HG03108 (cell line): ENCODE data around the gene CARF.

Source experiments
- ATAC-seq: cut with Tn5 transposase; IDR thresholded peaks from one replicate; pipeline ENCODE4 v1.9.1; 2021; ENCODE audit warnings: moderate library complexity; ENCODE audit not compliant: unreplicated experiment

CARF gene

DNA sequence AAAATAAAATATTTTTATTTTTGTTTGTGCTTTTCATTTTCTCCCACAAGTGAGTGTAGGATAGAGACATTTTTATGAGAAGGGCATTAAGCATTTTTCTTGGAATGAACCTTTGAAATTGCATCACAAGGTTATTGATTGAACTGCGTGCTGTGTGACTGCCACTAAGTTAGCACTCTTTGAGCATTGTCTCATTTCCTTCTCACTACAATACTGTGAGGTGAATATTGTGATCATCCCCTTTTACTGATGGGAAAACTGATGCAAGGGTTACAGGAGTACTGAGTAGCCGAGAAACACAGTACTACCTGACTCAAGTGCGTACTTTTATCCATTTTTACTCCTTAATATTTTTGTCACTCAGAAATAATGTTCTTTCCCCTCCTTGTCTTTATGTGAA is 104.6 kb downstream of the CARF start:
- no peak for ATAC-seq

- ATAC-seq, result no peak
Measured at GRCh38 chr2:203018181-203018580, 106.1 kb downstream of the CARF start.

- ATAC-seq, result no peak
Measured at GRCh38 chr2:203019142-203019541, 107.1 kb downstream of the CARF start.

DNA sequence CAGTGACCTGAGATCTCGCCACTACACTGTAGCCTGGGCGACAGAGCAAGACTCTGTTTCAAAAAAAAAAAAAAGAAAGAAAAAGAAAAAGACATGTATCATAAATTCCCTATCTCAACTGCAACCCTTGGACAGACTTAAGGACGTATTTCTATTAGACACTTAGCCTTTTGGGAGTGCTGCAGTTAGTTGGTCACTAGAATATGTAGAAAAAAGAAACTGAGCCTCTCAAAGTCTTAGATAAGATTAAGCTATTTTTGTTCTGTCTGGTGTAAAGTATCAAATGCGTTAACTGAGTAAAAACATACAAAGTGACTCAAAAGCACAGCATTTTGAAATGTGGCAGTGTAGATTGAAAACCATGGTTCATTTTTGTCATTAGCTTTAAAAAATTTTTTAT is 109.9 kb downstream of the CARF start:
- ATAC-seq, result no peak

DNA sequence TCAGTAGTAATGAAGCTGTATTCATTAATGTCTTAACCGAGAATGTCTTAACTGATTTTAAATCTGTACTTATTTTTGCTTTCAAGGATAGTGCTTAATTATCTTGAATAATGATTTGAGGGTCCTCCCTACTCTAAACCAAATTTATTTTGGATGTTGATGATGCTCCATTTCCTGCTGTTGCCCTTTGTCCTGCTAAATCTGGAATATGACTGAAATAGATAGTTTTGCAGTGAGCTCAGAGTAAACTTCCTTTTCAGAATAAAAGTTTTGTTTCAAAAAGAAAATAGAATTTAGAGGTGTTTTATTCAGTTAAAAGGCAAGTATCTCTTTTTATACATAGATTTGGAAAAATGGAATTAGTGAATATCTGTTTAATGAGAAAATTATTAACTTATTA is 110.7 kb downstream of the CARF start:
- no peak for ATAC-seq

GRCh38 chr2:203025592-203025991 is 113.5 kb downstream of the CARF start:
- ATAC-seq, result no peak

GRCh38 chr2:203030545-203030944 is 118.5 kb downstream of the CARF start:
- ATAC-seq, result no peak

DNA sequence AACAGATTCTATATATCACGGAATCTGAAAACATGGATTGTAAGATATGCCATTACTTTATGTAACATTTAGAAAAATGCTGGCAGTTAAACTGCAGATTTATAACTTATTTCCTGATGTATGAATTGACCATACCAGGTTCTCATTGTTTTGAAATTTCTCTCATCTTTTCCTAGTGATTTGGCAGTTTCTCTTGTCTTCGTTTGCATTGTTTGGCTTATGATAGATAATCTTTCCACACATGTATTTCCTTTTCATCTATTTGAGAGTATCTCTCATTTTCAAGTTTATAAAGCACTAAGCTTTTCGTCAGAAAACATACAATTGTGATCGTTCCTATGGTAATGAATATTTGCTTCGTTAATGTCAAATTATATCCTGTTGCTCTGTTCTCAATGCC is 118.9 kb downstream of the CARF start:
- no peak for ATAC-seq

- no peak for ATAC-seq
Measured at GRCh38 chr2:203033395-203033794, 121.3 kb downstream of the CARF start.

DNA sequence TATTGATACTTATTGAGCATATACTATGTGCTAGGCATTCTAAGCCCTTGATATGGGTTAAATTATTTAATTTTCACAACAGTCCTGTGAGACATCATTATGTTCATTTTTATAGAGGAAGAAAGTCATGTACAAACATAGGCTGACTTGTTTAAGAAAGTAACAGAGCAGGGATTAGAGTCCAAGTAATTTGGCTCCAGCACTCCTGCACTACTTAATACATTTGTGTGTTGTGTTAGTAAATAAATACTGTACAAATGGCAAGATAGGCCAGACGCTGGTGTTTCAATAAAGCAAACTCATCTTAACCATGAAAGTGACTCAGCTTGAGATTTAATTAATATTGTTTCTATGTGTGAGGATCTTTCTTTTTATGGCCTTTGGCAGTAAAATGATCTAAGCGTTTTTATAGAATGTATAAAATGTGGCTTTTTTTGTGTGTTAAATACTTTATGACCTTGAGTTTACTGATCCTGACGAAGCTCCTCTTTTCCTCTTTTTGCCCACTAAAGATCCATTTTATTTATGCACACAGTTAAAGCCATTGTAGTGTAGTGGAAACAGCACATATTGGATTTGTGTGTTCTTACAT is 123.9 kb downstream of the CARF start:
- ATAC-seq, result no peak
